ENCODE results near the gene SPRED2. TPM values are rescaled to one million over a fixed set of nuclear protein-coding genes. Genes with fewer than 3 reads are reported as not detected.

SPRED2 gene
- total and polyA plus RNA-seq, 8 donors, result 6.2 to 20.0 (median 15.2) TPM

DNA sequence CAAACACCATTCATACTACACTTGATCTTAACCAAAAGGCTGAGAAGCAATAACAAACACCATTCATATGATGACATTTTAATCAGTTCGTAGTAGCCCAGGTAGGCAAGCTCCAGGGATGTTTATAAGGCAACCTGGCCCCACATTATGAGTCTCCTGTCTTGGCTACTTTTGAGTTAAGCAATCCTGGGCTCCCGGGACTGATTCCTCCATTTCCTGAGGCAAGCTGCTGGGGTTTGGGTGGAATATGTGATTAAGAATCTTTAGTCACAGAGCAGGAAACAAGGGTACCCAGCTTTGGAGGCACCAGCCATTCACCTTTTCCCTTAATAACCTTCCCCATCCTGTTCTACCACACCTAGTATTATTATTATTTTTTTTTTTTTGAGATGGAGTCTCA is 24.5 kb upstream of the SPRED2 start:
- H3K9me3 ChIP-seq, result no peaks in the 10 kb centered on the region
- H3K4me1 ChIP-seq, result no peaks in the 10 kb centered on the region
- no peak overlapping the region for H3K27ac ChIP-seq
- 64 to 81% methylated on average over 2 of the region's 2 CpGs for WGBS, 2 donors
- TF ChIP-seq CTCF (IDR thresholded peaks at IDR 0.05), result no peak
- H3K4me3 ChIP-seq, result no peak overlapping the region
- intact Hi-C loops (cut with DNase I), result no loop called here
- H3K27me3 ChIP-seq, result no peaks in the 10 kb centered on the region
- ATAC-seq (no peak), DNase-seq (no peak), FAIRE-seq (no peak)
- H3K36me3 ChIP-seq, result no peaks in the 10 kb centered on the region

- Histone ChIP-seq H3K4me1 (no peaks in the 10 kb centered on the region), H3K27ac (no peak overlapping the region), H3K36me3 (no peaks in the 10 kb centered on the region), H3K9me3 (no peaks in the 10 kb centered on the region), H3K4me3 (no peak overlapping the region), H3K27me3 (no peaks in the 10 kb centered on the region)
- intact Hi-C loops (cut with DNase I), result no loop called here
- TF ChIP-seq CTCF (IDR thresholded peaks at IDR 0.05), result no peak
- no peak for ATAC-seq
- DNase-seq, result no peak
- FAIRE-seq, result no peak
These were observed 23.7 kb upstream of the SPRED2 start for GRCh38 chr2:65456064-65456463.

DNA sequence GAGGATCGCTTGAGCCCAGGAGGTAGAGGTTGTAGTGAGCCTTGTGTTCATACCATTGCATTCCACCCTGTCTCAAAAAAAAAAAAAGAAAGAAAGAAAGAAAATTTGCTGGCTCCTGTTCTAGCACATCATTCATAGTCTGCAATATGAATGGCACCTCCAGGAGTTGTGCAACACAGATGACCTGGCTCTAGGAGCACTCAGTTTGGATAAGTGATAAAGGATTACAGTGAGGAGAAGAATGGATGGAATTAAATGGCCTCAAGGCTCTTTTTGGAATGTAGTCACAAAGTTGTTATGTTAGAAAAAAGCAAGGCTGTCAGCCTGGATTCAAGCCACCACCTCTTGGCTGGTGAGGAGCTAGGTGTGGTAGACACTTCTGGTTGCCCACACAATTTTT is 21.5 kb upstream of the SPRED2 start:
- WGBS, 2 donors, result 94 to 100% methylated on average over 1 of the region's 1 CpG
- Histone ChIP-seq H3K36me3 (no peaks in the 10 kb centered on the region), H3K9me3 (no peaks in the 10 kb centered on the region), H3K27me3 (no peaks in the 10 kb centered on the region), H3K4me3 (no peak overlapping the region), H3K27ac (no peak overlapping the region), H3K4me1 (no peaks in the 10 kb centered on the region)
- no peak for TF ChIP-seq CTCF (IDR thresholded peaks at IDR 0.05)
- ATAC-seq, result no peak
- no peak for DNase-seq
- intact Hi-C loops (cut with DNase I), result no loop called here
- no peak for FAIRE-seq

DNA sequence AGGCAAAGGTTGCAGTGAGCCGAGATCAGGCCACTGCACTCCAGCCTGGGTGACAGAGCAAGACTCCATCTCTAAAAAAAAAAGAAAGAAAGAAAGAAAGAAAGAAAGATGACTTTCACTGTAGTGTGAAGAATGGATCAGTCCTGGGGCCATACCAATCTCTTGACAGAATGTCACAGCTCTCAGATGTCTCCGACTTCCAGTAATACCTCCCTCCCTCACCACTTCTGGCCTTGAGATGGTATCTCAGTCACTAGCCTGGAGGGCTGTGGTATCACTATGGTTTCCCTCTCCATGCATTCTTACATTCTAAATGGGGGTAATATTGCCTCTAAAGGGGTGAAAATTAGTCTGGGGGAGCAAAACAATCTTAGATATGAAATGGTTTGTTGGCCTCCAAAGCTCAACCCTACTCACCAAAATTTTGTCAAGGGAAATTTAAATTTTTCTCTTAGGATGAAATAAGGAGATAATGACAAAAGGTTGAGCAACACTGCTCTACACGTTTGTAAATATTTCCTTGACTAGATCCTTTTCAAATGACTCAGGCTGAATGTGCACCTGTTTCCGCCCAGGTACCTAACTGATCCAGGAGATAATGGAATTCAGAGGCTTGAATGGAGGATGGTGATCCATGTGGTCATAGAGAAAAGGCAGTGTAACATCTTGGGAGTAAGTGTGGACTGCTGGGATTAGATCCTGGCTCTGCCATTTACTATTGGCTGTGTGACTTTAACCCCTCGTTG is 19.9 kb upstream of the SPRED2 start:
- ATAC-seq, result no peak
- 65 to 68% methylated on average over 5 of the region's 5 CpGs for WGBS, 2 donors

More for the DNA sequence above, 19.9 kb upstream of the SPRED2 start:
- H3K4me1 ChIP-seq, result no peaks in the 10 kb centered on the region
- no peaks in the 10 kb centered on the region for H3K36me3 ChIP-seq
- H3K27me3 ChIP-seq, result no peaks in the 10 kb centered on the region
- intact Hi-C loops (cut with DNase I), result no loop called here
- TF ChIP-seq CTCF (IDR thresholded peaks at IDR 0.05), result no peak
- H3K4me3 ChIP-seq, result no peak overlapping the region
- DNase-seq, result no peak
- H3K9me3 ChIP-seq, result no peaks in the 10 kb centered on the region
- no peak for FAIRE-seq
- H3K27ac ChIP-seq, result no peak overlapping the region

Data from pancreas (tissue), 10 donors.